ENCODE data around the gene ZBTB8OS. TPM values are rescaled to one million over a fixed set of nuclear protein-coding genes. Genes with fewer than 3 reads are reported as not detected.

ZBTB8OS gene
- total RNA-seq, 1 experiment from 2014 or later: 52.5 TPM

- intact Hi-C loops (cut with micrococcal nuclease; ENCODE audit: unreplicated experiment): no loop called here
- DNase-seq: no peak
- no peaks in the 10 kb centered on the region for H3K4me1 ChIP-seq
- no peak overlapping the region for H3K4me3 ChIP-seq (ENCODE audit: low read depth, low read length)
- peaks cover 38% of the 10 kb centered on the region for H3K36me3 Mint-ChIP-seq (ENCODE audit: insufficient read depth, unreplicated experiment)
- H3K27me3 Mint-ChIP-seq (ENCODE audit: insufficient read depth, unreplicated experiment): no peaks in the 10 kb centered on the region
- peaks cover 6% of the 10 kb centered on the region for H3K4me1 Mint-ChIP-seq (ENCODE audit: low read depth, unreplicated experiment)
- H3K4me3 Mint-ChIP-seq (ENCODE audit: unreplicated experiment): no peak overlapping the region
- no TSS peak for BruUV-seq (replicated peaks)
- H3K27ac Mint-ChIP-seq (ENCODE audit: unreplicated experiment): no peak overlapping the region
- no peaks in the 10 kb centered on the region for H3K27me3 ChIP-seq (replicated peaks; ENCODE audit: control insufficient read depth, insufficient read depth, low read length)
- TF ChIP-seq CTCF (IDR thresholded peaks at IDR 0.05; ENCODE audit: insufficient read depth in 1 of 2, low read depth in 1 of 2, low read length in 1 of 2, severe bottlenecking in 1 of 2, unreplicated experiment in 1 of 2): no peak
- ChIA-PET CTCF (no interaction called here), POLR2A (no interaction called here)
- H3K36me3 ChIP-seq (ENCODE audit: control insufficient read depth, insufficient read depth, low read length): no peaks in the 10 kb centered on the region
- no peaks in the 10 kb centered on the region for H3K9me3 ChIP-seq
- H3K9me3 Mint-ChIP-seq (ENCODE audit: unreplicated experiment): no peaks in the 10 kb centered on the region
These were observed 35.1 kb upstream of the ZBTB8OS start for GRCh38 chr1:32685498-32685897.

GRCh38 chr1:32684167-32684811, 33.9 kb upstream of the ZBTB8OS start:
- Mint-ChIP-seq H3K36me3 (ENCODE audit: insufficient read depth, unreplicated experiment) (peaks cover 47% of the 10 kb centered on the region), H3K9me3 (ENCODE audit: unreplicated experiment) (no peaks in the 10 kb centered on the region), H3K27ac (ENCODE audit: unreplicated experiment) (no peak overlapping the region), H3K27me3 (ENCODE audit: insufficient read depth, unreplicated experiment) (no peaks in the 10 kb centered on the region), H3K4me3 (ENCODE audit: unreplicated experiment) (no peak overlapping the region), H3K4me1 (ENCODE audit: low read depth, unreplicated experiment) (peaks cover 6% of the 10 kb centered on the region)
- no peak for TF ChIP-seq CTCF (IDR thresholded peaks at IDR 0.05; ENCODE audit: insufficient read depth in 1 of 2, low read depth in 1 of 2, low read length in 1 of 2, severe bottlenecking in 1 of 2, unreplicated experiment in 1 of 2)
- Histone ChIP-seq H3K27me3 (replicated peaks; ENCODE audit: control insufficient read depth, insufficient read depth, low read length) (no peaks in the 10 kb centered on the region), H3K4me1 (no peaks in the 10 kb centered on the region), H3K9me3 (no peaks in the 10 kb centered on the region), H3K36me3 (ENCODE audit: control insufficient read depth, insufficient read depth, low read length) (no peaks in the 10 kb centered on the region), H3K4me3 (ENCODE audit: low read depth, low read length) (no peak overlapping the region)
- ChIA-PET POLR2A (no interaction called here), CTCF (no interaction called here)
- no peak for DNase-seq
- intact Hi-C loops (cut with micrococcal nuclease; ENCODE audit: unreplicated experiment): no loop called here
- BruUV-seq (replicated peaks): no TSS peak

GRCh38 chr1:32683397-32683796, 33.0 kb upstream of the ZBTB8OS start:
- DNase-seq: no peak
- intact Hi-C loops (cut with micrococcal nuclease; ENCODE audit: unreplicated experiment): no loop called here
- Histone ChIP-seq H3K4me3 (ENCODE audit: low read depth, low read length) (no peak overlapping the region), H3K9me3 (no peaks in the 10 kb centered on the region), H3K4me1 (no peaks in the 10 kb centered on the region), H3K27me3 (replicated peaks; ENCODE audit: control insufficient read depth, insufficient read depth, low read length) (no peaks in the 10 kb centered on the region), H3K36me3 (ENCODE audit: control insufficient read depth, insufficient read depth, low read length) (no peaks in the 10 kb centered on the region)
- POLR2A ChIA-PET: no interaction called here
- Mint-ChIP-seq H3K36me3 (ENCODE audit: insufficient read depth, unreplicated experiment) (peaks cover 46% of the 10 kb centered on the region), H3K9me3 (ENCODE audit: unreplicated experiment) (no peaks in the 10 kb centered on the region), H3K27ac (ENCODE audit: unreplicated experiment) (no peak overlapping the region), H3K4me3 (ENCODE audit: unreplicated experiment) (no peak overlapping the region), H3K27me3 (ENCODE audit: insufficient read depth, unreplicated experiment) (no peaks in the 10 kb centered on the region), H3K4me1 (ENCODE audit: low read depth, unreplicated experiment) (peaks cover 6% of the 10 kb centered on the region)
- CTCF ChIA-PET: no interaction called here
- no peak for TF ChIP-seq CTCF (IDR thresholded peaks at IDR 0.05; ENCODE audit: insufficient read depth in 1 of 2, low read depth in 1 of 2, low read length in 1 of 2, severe bottlenecking in 1 of 2, unreplicated experiment in 1 of 2)
- BruUV-seq (replicated peaks): no TSS peak

Data from Caco-2 (cell line).